Mesenchymal stem cell (in vitro differentiated cells and primary cell): ENCODE results near the gene TMEM205.
A peak's percentile ranks its signal among the peaks of the same experiment; 100 is the strongest.
"Not testable (repeated sequence)": the region's sequence is repeated elsewhere in the genome, so short reads cannot be mapped to it uniquely, and the experiment has no call there.

Source experiments
- DNase-seq: peaks from one replicate; pipeline ENCODE4 v3.0.0-alpha.2; 2013
- H2AFZ ChIP-seq: one replicate; pipeline ENCODE4 v1.6.1; 2013; ENCODE audit warnings: low read depth, mild to moderate bottlenecking, control low read depth, inconsistent platforms, low read length, moderate library complexity
- H2AK5ac ChIP-seq: 2 replicates; pipeline ENCODE4 v1.6.1; 2013; ENCODE audit warnings: low read length, moderate library complexity, mild to moderate bottlenecking, inconsistent platforms; ENCODE audit not compliant: severe bottlenecking
- H2BK120ac ChIP-seq: one replicate; pipeline ENCODE4 v1.6.1; 2013; ENCODE audit warnings: low read depth, mild to moderate bottlenecking, inconsistent platforms, low read length, moderate library complexity
- H2BK12ac ChIP-seq, 2 experiments: one replicate each; pipeline ENCODE4 v1.6.1; 2013; ENCODE audit warnings: inconsistent platforms in 2 of 2, low read length in 2 of 2, mild to moderate bottlenecking in 2 of 2, moderate library complexity in 2 of 2, control low read depth in 1 of 2
- H2BK15ac ChIP-seq: one replicate; pipeline ENCODE4 v1.6.1; 2013; ENCODE audit warnings: mild to moderate bottlenecking, low read depth, inconsistent platforms; ENCODE audit not compliant: poor library complexity, severe bottlenecking
- H2BK5ac ChIP-seq: 2 replicates; pipeline ENCODE4 v1.6.1; 2013; ENCODE audit warnings: low read depth, mild to moderate bottlenecking, low read length, control low read depth, inconsistent platforms; ENCODE audit not compliant: poor library complexity, severe bottlenecking
- H3K14ac ChIP-seq, 2 experiments: one replicate each; pipeline ENCODE4 v1.6.1; 2013; ENCODE audit warnings: inconsistent platforms in 2 of 2, low read length in 2 of 2, control low read depth in 1 of 2, mild to moderate bottlenecking in 1 of 2, moderate library complexity in 1 of 2
- H3K18ac ChIP-seq, 2 experiments: one replicate each; pipeline ENCODE4 v1.6.1; 2013; ENCODE audit warnings: inconsistent platforms in 2 of 2, low read length in 2 of 2, control low read depth in 1 of 2, low read depth in 1 of 2, mild to moderate bottlenecking in 1 of 2
- H3K23ac ChIP-seq, 2 experiments: one replicate each; pipeline ENCODE4 v1.6.1; 2013; ENCODE audit warnings: inconsistent platforms in 2 of 2, low read length in 2 of 2, mild to moderate bottlenecking in 2 of 2, moderate library complexity in 2 of 2, control low read depth in 1 of 2
- H3K27ac ChIP-seq: 2 replicates; pipeline ENCODE4 v1.5.1; 2013; ENCODE audit warnings: mild to moderate bottlenecking, moderate library complexity, low read length, control low read depth, inconsistent platforms; ENCODE audit not compliant: poor library complexity, severe bottlenecking
- H3K27me3 ChIP-seq, 2 experiments: 2 replicates each; pipeline versions ENCODE4 v1.6.1 to v1.7.0; 2013; ENCODE audit warnings: low read length in 2 of 2, mild to moderate bottlenecking in 2 of 2, moderate library complexity in 2 of 2, control low read depth in 1 of 2, inconsistent platforms in 1 of 2; ENCODE audit not compliant: control insufficient read depth in 1 of 2, insufficient read depth in 1 of 2
- H3K36me3 ChIP-seq, 2 experiments: 2 replicates each; pipeline versions ENCODE4 v1.6.1 to v1.7.0; 2013; ENCODE audit warnings: low read length in 2 of 2, control low read depth in 1 of 2, inconsistent platforms in 1 of 2, low read depth in 1 of 2, mild to moderate bottlenecking in 1 of 2; ENCODE audit not compliant: insufficient read depth in 2 of 2, control insufficient read depth in 1 of 2
- H3K4ac ChIP-seq, 2 experiments: one replicate each; pipeline ENCODE4 v1.6.1; 2013; ENCODE audit warnings: inconsistent platforms in 2 of 2, low read length in 2 of 2, mild to moderate bottlenecking in 2 of 2, moderate library complexity in 2 of 2, control low read depth in 1 of 2, low read depth in 1 of 2
- H3K4me1 ChIP-seq: 2 replicates; pipeline ENCODE4 v1.6.1; 2013; ENCODE audit warnings: low read depth, low read length, control low read depth; ENCODE audit not compliant: control insufficient read depth, insufficient read depth
- H3K4me2 ChIP-seq: 2 replicates; pipeline ENCODE4 v1.6.1; 2013; ENCODE audit warnings: low read length, mild to moderate bottlenecking, inconsistent platforms; ENCODE audit not compliant: poor library complexity, severe bottlenecking
- H3K4me3 ChIP-seq, 2 experiments: 2 replicates each; pipeline versions ENCODE4 v1.5.1 to v1.7.0; 2013; ENCODE audit warnings: low read length in 2 of 2, mild to moderate bottlenecking in 2 of 2, control low read depth in 1 of 2, low read depth in 1 of 2; ENCODE audit not compliant: insufficient read depth in 1 of 2
- H3K79me1 ChIP-seq: replicated peaks from 2 replicates; pipeline ENCODE4 v1.6.1; 2013; ENCODE audit warnings: mild to moderate bottlenecking, control low read depth, low read length, inconsistent platforms; ENCODE audit not compliant: poor library complexity, severe bottlenecking
- H3K9ac ChIP-seq: 2 replicates; pipeline ENCODE4 v1.7.0; 2013; ENCODE audit warnings: mild to moderate bottlenecking, low read length, moderate library complexity
- H3K9me3 ChIP-seq: 2 replicates; pipeline ENCODE4 v1.7.0; 2013; ENCODE audit warnings: mild to moderate bottlenecking, low read length; ENCODE audit not compliant: control insufficient read depth
- H4K8ac ChIP-seq: one replicate; pipeline ENCODE4 v1.6.1; 2013; ENCODE audit warnings: inconsistent platforms, mild to moderate bottlenecking, low read length, moderate library complexity
- H4K91ac ChIP-seq: one replicate; pipeline ENCODE4 v1.6.1; 2013; ENCODE audit warnings: mild to moderate bottlenecking, low read length, inconsistent platforms
- WGBS: methylation state at CpG from one replicate; pipeline ENCODE4 v1.1.7; 2013; ENCODE audit warnings: mixed read lengths; 5-methylcytosine and 5-hydroxymethylcytosine counted together

The TMEM205 gene

DNA sequence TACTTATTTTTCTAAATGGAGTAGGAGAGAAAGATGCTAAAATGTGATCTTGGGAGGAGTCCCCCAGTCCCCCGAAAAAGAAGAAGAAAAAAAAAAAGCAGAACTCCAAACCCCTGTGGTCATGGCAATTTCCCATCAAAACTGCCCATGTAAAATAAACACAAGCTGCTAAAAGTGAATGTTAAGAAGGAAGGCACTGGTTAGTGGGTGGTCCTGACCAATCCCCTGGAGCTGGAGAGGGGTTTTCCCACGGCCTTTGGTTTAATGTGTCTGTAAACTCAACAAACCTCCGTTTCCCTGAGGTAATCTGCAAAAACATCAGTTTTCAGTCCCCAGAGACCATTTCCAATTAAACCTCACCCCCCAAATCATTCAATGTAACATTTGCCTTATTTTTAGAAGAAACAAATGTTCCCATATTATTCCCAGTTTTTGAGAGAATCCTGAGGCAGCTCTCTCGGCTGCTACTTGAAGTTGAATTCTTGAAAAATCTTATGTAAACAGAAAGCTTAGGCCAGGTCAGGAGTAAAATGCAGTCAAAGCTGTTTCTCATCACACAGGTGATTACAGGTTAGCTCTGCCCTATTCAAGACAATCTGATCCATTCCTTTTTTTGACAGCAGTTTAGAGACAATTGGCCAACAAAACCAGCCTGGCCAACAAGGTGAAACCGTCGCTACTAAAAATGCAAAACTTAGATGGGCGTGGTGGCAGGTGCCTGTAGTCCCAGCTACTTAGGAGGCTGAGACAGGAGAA, 23.6 kb downstream of the TMEM205 start:
- WGBS, result 59% methylated on average over 6 of the region's 7 CpGs
- H3K4me2 ChIP-seq, result no peak overlapping the region
- H2BK5ac ChIP-seq, result no peak overlapping the region
- H3K9me3 ChIP-seq, result no peaks in the 10 kb centered on the region
- no peaks in the 10 kb centered on the region for H3K27me3 ChIP-seq
- H3K4me1 ChIP-seq, result peaks cover 16% of the 10 kb centered on the region
- H4K91ac ChIP-seq, result no peak overlapping the region
- no peak overlapping the region for H3K4me3 ChIP-seq
- no peak overlapping the region for H2AK5ac ChIP-seq
- no peak overlapping the region for H3K23ac ChIP-seq
- no peak overlapping the region for H4K8ac ChIP-seq
- DNase-seq, result peak; percentile 57
- peak overlapping the region; percentile 61 for H2BK15ac ChIP-seq
- peaks cover 0 to 7% of the 10 kb centered on the region in 2 experiments for H3K36me3 ChIP-seq
- no peak overlapping the region for H3K14ac ChIP-seq
- peak overlapping the region; percentile 52 to 60 for H2BK12ac ChIP-seq
- H2AFZ ChIP-seq, result no peak overlapping the region
- H3K9ac ChIP-seq, result no peak overlapping the region
- H3K79me1 ChIP-seq, result no peaks in the 10 kb centered on the region
- peak overlapping the region in 1 of 2 experiments; percentile 60 for H3K4ac ChIP-seq
- no peak overlapping the region for H3K18ac ChIP-seq
- no peak overlapping the region for H3K27ac ChIP-seq
- H2BK120ac ChIP-seq, result no peak overlapping the region

DNA sequence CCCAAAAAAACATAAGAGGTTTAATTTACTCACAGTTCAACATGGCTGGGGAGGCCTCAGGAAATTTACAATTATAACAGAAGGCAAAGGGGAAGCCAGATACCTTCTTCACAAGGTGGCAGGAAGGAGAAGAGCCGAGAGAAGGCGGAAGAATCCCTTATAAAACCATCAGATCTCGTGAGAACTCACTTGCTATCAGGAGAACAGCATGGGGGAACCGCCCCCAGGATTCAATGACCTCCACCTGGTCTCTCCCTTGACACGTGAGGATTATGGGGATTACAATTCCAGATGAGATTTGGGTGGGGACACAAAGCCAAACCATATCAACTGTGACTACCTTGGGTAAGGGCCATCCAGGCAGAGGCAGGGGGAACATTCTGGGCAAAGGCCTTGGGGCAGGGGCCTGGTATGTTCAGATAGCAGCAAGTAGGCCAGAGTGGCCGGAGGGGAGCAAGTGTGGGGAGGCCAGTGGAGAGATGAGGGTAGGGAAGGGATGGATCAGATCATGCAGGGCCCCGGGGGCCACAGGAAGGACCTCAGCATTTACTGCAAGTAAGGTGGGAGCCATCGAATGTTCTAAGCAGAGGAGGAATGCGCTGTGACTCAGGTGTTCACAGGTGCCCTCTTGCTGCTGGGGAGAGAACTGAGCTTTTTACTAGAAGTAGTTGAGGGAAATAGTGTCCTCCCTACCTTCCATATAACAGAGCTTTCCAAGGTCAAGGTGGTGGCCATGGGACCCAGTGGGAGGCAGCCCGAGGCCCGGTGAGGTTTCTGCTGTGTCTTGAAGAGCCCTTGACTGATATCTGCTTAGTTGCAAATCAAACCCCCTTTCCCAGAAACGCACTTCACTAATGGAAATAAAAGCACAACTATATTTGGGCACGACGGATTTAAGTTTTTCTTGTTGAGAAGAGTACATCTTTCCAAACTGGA, 24.6 kb downstream of the TMEM205 start:
- 96% methylated on average over 14 of the region's 14 CpGs for WGBS
- Histone ChIP-seq H3K4me2 (no peak overlapping the region), H3K14ac (peak overlapping the region in 1 of 2 experiments; percentile 2), H3K36me3 (no peaks in the 10 kb centered on the region), H3K23ac (no peak overlapping the region), H3K18ac (peak overlapping the region; percentile 1 to 18), H2AK5ac (no peak overlapping the region), H3K9ac (no peak overlapping the region), H3K79me1 (no peaks in the 10 kb centered on the region), H2BK5ac (no peak overlapping the region), H4K8ac (no peak overlapping the region), H2AFZ (no peak overlapping the region), H3K4me3 (no peak overlapping the region), H3K27ac (no peak overlapping the region), H4K91ac (peak overlapping the region; percentile 35), H3K4ac (no peak overlapping the region), H2BK120ac (no peak overlapping the region), H3K27me3 (no peaks in the 10 kb centered on the region), H3K9me3 (no peaks in the 10 kb centered on the region), H2BK15ac (no peak overlapping the region), H3K4me1 (peaks cover 16% of the 10 kb centered on the region), H2BK12ac (peak overlapping the region in 1 of 2 experiments; percentile 74)
- no peak for DNase-seq

DNA sequence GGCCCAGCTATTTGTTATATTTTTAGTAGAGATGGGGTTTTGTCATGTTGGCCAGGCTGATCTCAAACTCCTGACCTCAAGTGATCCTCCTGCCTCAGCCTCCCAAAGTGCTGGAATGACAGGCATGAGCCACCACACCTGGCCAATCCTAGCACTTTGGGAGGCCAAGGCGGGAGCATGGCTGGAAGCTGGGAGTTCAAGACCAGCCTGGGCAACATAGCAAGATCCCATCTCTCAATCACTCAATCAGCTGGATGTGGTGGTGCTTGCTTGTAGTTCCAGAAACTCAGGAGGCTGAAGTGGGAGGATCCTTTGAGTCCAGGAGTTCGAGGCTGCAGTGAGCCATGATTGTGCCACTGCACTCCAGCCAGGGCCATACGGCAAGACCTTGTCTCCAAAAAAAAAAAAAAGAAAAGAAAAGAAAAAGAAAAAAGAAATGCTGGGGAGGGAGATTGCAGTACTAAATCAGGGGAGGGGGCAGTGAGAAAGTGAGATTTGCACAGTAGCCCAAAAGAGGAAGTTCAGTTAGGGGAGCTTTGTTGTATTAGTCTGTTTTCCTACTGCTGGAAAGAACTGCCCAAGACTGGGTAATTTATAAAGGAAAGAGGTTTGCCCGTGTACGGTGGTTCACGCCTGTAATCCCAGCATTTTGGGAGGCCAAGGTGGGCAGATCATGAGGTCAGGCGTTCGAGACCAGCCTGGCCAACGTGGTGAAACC, 25.6 kb downstream of the TMEM205 start:
- not testable (repeated sequence) for H2AFZ ChIP-seq

More for the DNA sequence above, 25.6 kb downstream of the TMEM205 start:
- H2BK5ac ChIP-seq, H3K27ac ChIP-seq, H3K4me2 ChIP-seq, H3K14ac ChIP-seq, H3K4ac ChIP-seq, H3K36me3 ChIP-seq, H3K18ac ChIP-seq, H3K79me1 ChIP-seq, H3K4me3 ChIP-seq, H3K9me3 ChIP-seq, H3K27me3 ChIP-seq, H2BK120ac ChIP-seq, H2AK5ac ChIP-seq, H3K9ac ChIP-seq, H4K8ac ChIP-seq, H3K23ac ChIP-seq, H2BK15ac ChIP-seq, DNase-seq, H4K91ac ChIP-seq: not testable (repeated sequence)
- H2BK12ac ChIP-seq, result peak overlapping the region in 1 of 2 experiments; percentile 52
- WGBS, result 96% methylated on average over 8 of the region's 9 CpGs
- peaks cover 16% of the 10 kb centered on the region for H3K4me1 ChIP-seq
